SJCRH30 (cell line): Measurements from ENCODE around the gene NBEA. TPM values are rescaled to one million over a fixed set of nuclear protein-coding genes. Genes with fewer than 3 reads are reported as not detected.
A peak's percentile ranks its signal among the peaks of the same experiment; 100 is the strongest.

Experiments
- DNase-seq, 2 experiments: peaks; one replicate each; pipeline ENCODE4 v3.0.0-alpha.2; 2015 to 2020
- H3K27ac ChIP-seq: fragments of 250-450 bp; sonication (Bioruptor Pico); 2 replicates; pipeline ENCODE4 v1.5.1; 2020; ENCODE audit warnings: mild to moderate bottlenecking, moderate library complexity
- H3K27me3 ChIP-seq: fragments of 250-450 bp; sonication (Bioruptor Pico); 2 replicates; pipeline ENCODE4 v1.5.1; 2020; ENCODE audit warnings: mild to moderate bottlenecking, moderate library complexity
- H3K36me3 ChIP-seq: fragments of 250-450 bp; sonication (Bioruptor Pico); 2 replicates; pipeline ENCODE4 v1.5.1; 2020; ENCODE audit warnings: mild to moderate bottlenecking, moderate library complexity
- H3K4me1 ChIP-seq: fragments of 250-450 bp; sonication (Bioruptor Pico); 2 replicates; pipeline ENCODE4 v1.5.1; 2020; ENCODE audit warnings: mild to moderate bottlenecking, moderate library complexity
- H3K4me3 ChIP-seq: fragments of 250-450 bp; sonication (Bioruptor Pico); 2 replicates; pipeline ENCODE4 v1.5.1; 2020; ENCODE audit warnings: mild to moderate bottlenecking, moderate library complexity
- H3K9me3 ChIP-seq: fragments of 250-450 bp; sonication (Bioruptor Pico); replicated peaks from 2 replicates; pipeline ENCODE4 v1.5.1; 2020; ENCODE audit warnings: mild to moderate bottlenecking, moderate library complexity
- total RNA-seq: library from RNA; depleted of rRNA; stranded (reverse); fragments of >200 nt; shearing (Covaris generic); gene quantifications from 2 replicates; pipeline ENCODE4 v1.2.3, GENCODE V29; 2014

The NBEA gene
- total RNA-seq, 1 experiment from 2014 or later = 5.3 TPM

GRCh38 chr13:35549481-35549880, 607.4 kb downstream of the NBEA start:
- Histone ChIP-seq H3K4me3 (no peak overlapping the region), H3K4me1 (no peaks in the 10 kb centered on the region), H3K27me3 (no peaks in the 10 kb centered on the region), H3K9me3 (no peaks in the 10 kb centered on the region), H3K27ac (no peak overlapping the region), H3K36me3 (no peaks in the 10 kb centered on the region)
- DNase-seq = peak in 1 of 2 experiments; percentile 14

- Histone ChIP-seq H3K27ac (no peak overlapping the region), H3K9me3 (no peaks in the 10 kb centered on the region), H3K36me3 (no peaks in the 10 kb centered on the region), H3K4me1 (no peaks in the 10 kb centered on the region), H3K27me3 (no peaks in the 10 kb centered on the region), H3K4me3 (no peak overlapping the region)
- DNase-seq = no peak
Observed at GRCh38 chr13:35552172-35552844, 610.2 kb downstream of the NBEA start.

- no peak overlapping the region for H3K4me3 ChIP-seq
- H3K9me3 ChIP-seq = no peaks in the 10 kb centered on the region
- no peaks in the 10 kb centered on the region for H3K36me3 ChIP-seq
- H3K4me1 ChIP-seq = no peaks in the 10 kb centered on the region
- no peak for DNase-seq
- no peak overlapping the region for H3K27ac ChIP-seq
- H3K27me3 ChIP-seq = no peaks in the 10 kb centered on the region
Observed at GRCh38 chr13:35554972-35555623, 613.0 kb downstream of the NBEA start.

GRCh38 chr13:35557475-35557874, 615.4 kb downstream of the NBEA start:
- H3K36me3 ChIP-seq = no peaks in the 10 kb centered on the region
- H3K9me3 ChIP-seq = no peaks in the 10 kb centered on the region
- H3K4me1 ChIP-seq = no peaks in the 10 kb centered on the region
- H3K4me3 ChIP-seq = no peak overlapping the region
- DNase-seq = no peak
- no peaks in the 10 kb centered on the region for H3K27me3 ChIP-seq
- H3K27ac ChIP-seq = no peak overlapping the region

- no peaks in the 10 kb centered on the region for H3K4me1 ChIP-seq
- H3K9me3 ChIP-seq = no peaks in the 10 kb centered on the region
- no peak overlapping the region for H3K27ac ChIP-seq
- no peaks in the 10 kb centered on the region for H3K27me3 ChIP-seq
- DNase-seq = no peak
- H3K4me3 ChIP-seq = no peak overlapping the region
- no peaks in the 10 kb centered on the region for H3K36me3 ChIP-seq
Observed at GRCh38 chr13:35561540-35561939, 619.5 kb downstream of the NBEA start.

- DNase-seq = no peak
- no peaks in the 10 kb centered on the region for H3K4me1 ChIP-seq
- no peak overlapping the region for H3K27ac ChIP-seq
- no peaks in the 10 kb centered on the region for H3K27me3 ChIP-seq
- H3K36me3 ChIP-seq = no peaks in the 10 kb centered on the region
- no peak overlapping the region for H3K4me3 ChIP-seq
- no peaks in the 10 kb centered on the region; the same call in 1 of the 2 replicates for H3K9me3 ChIP-seq
Observed at GRCh38 chr13:35565273-35565672, 623.2 kb downstream of the NBEA start.

- Histone ChIP-seq H3K27me3 (no peaks in the 10 kb centered on the region), H3K27ac (no peak overlapping the region), H3K4me1 (no peaks in the 10 kb centered on the region), H3K9me3 (no peaks in the 10 kb centered on the region; the same call in 1 of the 2 replicates), H3K36me3 (no peaks in the 10 kb centered on the region), H3K4me3 (no peak overlapping the region)
- DNase-seq = no peak
Observed at GRCh38 chr13:35566340-35566739, 624.3 kb downstream of the NBEA start.

- no peak for DNase-seq
- H3K9me3 ChIP-seq = no peaks in the 10 kb centered on the region; the same call in 1 of the 2 replicates
- H3K27ac ChIP-seq = no peak overlapping the region
- no peaks in the 10 kb centered on the region for H3K36me3 ChIP-seq
- H3K27me3 ChIP-seq = no peaks in the 10 kb centered on the region
- no peaks in the 10 kb centered on the region for H3K4me1 ChIP-seq
- no peak overlapping the region for H3K4me3 ChIP-seq
Observed at GRCh38 chr13:35567406-35567980, 625.4 kb downstream of the NBEA start.

- Histone ChIP-seq H3K4me1 (no peaks in the 10 kb centered on the region), H3K27ac (no peak overlapping the region), H3K4me3 (no peak overlapping the region), H3K27me3 (no peaks in the 10 kb centered on the region), H3K9me3 (no peaks in the 10 kb centered on the region; the same call in 1 of the 2 replicates), H3K36me3 (no peaks in the 10 kb centered on the region)
- DNase-seq = no peak
Observed at GRCh38 chr13:35573639-35574038, 631.6 kb downstream of the NBEA start.

GRCh38 chr13:35592457-35592856, 650.4 kb downstream of the NBEA start:
- Histone ChIP-seq H3K4me1 (no peaks in the 10 kb centered on the region), H3K36me3 (no peaks in the 10 kb centered on the region), H3K27ac (no peak overlapping the region), H3K9me3 (no peaks in the 10 kb centered on the region), H3K4me3 (no peak overlapping the region), H3K27me3 (no peaks in the 10 kb centered on the region)
- no peak for DNase-seq

GRCh38 chr13:35593651-35594050, 651.6 kb downstream of the NBEA start:
- no peak for DNase-seq
- H3K4me3 ChIP-seq = no peak overlapping the region
- H3K36me3 ChIP-seq = no peaks in the 10 kb centered on the region
- H3K27me3 ChIP-seq = no peaks in the 10 kb centered on the region
- H3K4me1 ChIP-seq = peaks cover 8% of the 10 kb centered on the region
- no peaks in the 10 kb centered on the region for H3K9me3 ChIP-seq
- no peak overlapping the region for H3K27ac ChIP-seq

- Histone ChIP-seq H3K4me1 (peaks cover 10% of the 10 kb centered on the region), H3K4me3 (no peak overlapping the region), H3K9me3 (no peaks in the 10 kb centered on the region), H3K27me3 (no peaks in the 10 kb centered on the region), H3K36me3 (no peaks in the 10 kb centered on the region), H3K27ac (no peak overlapping the region)
- no peak for DNase-seq
Observed at GRCh38 chr13:35594096-35594495, 652.0 kb downstream of the NBEA start.

- no peaks in the 10 kb centered on the region for H3K36me3 ChIP-seq
- DNase-seq = no peak
- no peak overlapping the region for H3K27ac ChIP-seq
Observed at GRCh38 chr13:35595181-35595580, 653.1 kb downstream of the NBEA start.

GRCh38 chr13:35596321-35597030, 654.4 kb downstream of the NBEA start:
- no peak for DNase-seq
- no peak overlapping the region for H3K4me3 ChIP-seq
- H3K4me1 ChIP-seq = peaks cover 10% of the 10 kb centered on the region
- H3K27me3 ChIP-seq = no peaks in the 10 kb centered on the region
- H3K36me3 ChIP-seq = no peaks in the 10 kb centered on the region
- no peaks in the 10 kb centered on the region for H3K9me3 ChIP-seq
- no peak overlapping the region for H3K27ac ChIP-seq

More at GRCh38 chr13:35595181-35595580, 653.1 kb downstream of the NBEA start:
- H3K4me1 ChIP-seq = peaks cover 10% of the 10 kb centered on the region
- H3K4me3 ChIP-seq = no peak overlapping the region
- no peaks in the 10 kb centered on the region for H3K9me3 ChIP-seq
- H3K27me3 ChIP-seq = no peaks in the 10 kb centered on the region

- no peaks in the 10 kb centered on the region for H3K27me3 ChIP-seq
- no peaks in the 10 kb centered on the region for H3K9me3 ChIP-seq
- peaks cover 10% of the 10 kb centered on the region for H3K4me1 ChIP-seq
- no peak for DNase-seq
- no peak overlapping the region for H3K4me3 ChIP-seq
- H3K27ac ChIP-seq = no peak overlapping the region
- H3K36me3 ChIP-seq = no peaks in the 10 kb centered on the region
Observed at GRCh38 chr13:35597451-35597850, 655.4 kb downstream of the NBEA start.
